OCI-LY7 (cell line): ENCODE data around the gene EXD2. TPM values are rescaled to one million over a fixed set of nuclear protein-coding genes. Genes with fewer than 3 reads are reported as not detected.
A peak's percentile ranks its signal among the peaks of the same experiment; 100 is the strongest.

Experiments used
- Bru-seq: library from RNA; stranded (reverse); fragments of 400-500 nt; gene quantifications from one replicate; lab custom pipeline; 2021; lab: Mats Ljungman, UMichigan
- BruChase-seq, 2 experiments: library from RNA; stranded (reverse); fragments of 400-500 nt; gene quantifications; one replicate each; lab custom pipeline; 2021; lab: Mats Ljungman, UMichigan
- BruUV-seq: library from RNA; stranded (reverse); fragments of 400-500 nt; replicated peaks from 2 replicates; lab custom pipeline; 2021; lab: Mats Ljungman, UMichigan
- CTCF ChIA-PET: fragments of 300-600 bp; sonication (Branson Sonifier 250); formaldehyde crosslinking; loops from one replicate; lab custom pipeline; 2022; ENCODE audit warnings: antibody characterized with exemption; ENCODE audit not compliant: unreplicated experiment; lab: Charles Lee
- POLR2A ChIA-PET: fragments of 300-600 bp; sonication (Branson Sonifier 250); formaldehyde crosslinking; loops from one replicate; lab custom pipeline; 2022; ENCODE audit warnings: antibody characterized with exemption; lab: Charles Lee
- DNase-seq: peaks from one replicate; pipeline ENCODE4 v3.0.0-alpha.2; 2015; ENCODE audit warnings: low spot score
- H2AFZ ChIP-seq: fragments of 200-600 bp; sonication (generic), shearing (Covaris generic); 2 replicates; pipeline ENCODE4 v1.6.1; 2014; ENCODE audit warnings: mild to moderate bottlenecking, antibody characterized with exemption, low read length, moderate library complexity
- H3K27ac ChIP-seq: fragments of 200-600 bp; sonication (generic); 2 replicates; pipeline ENCODE4 v1.5.1; 2014; ENCODE audit warnings: mixed run types, low read depth, mild to moderate bottlenecking, moderate library complexity, low read length, inconsistent platforms; ENCODE audit not compliant: poor library complexity, severe bottlenecking
- H3K36me3 ChIP-seq: fragments of 200-600 bp; sonication (generic); 2 replicates; pipeline ENCODE4 v1.6.1; 2014; ENCODE audit warnings: mild to moderate bottlenecking, antibody characterized with exemption, low read length, moderate library complexity, mixed read lengths; ENCODE audit not compliant: insufficient read depth
- H3K4me1 ChIP-seq: fragments of 200-600 bp; sonication (generic); 2 replicates; pipeline ENCODE4 v1.5.1; 2014; ENCODE audit warnings: mild to moderate bottlenecking, low read length; ENCODE audit not compliant: insufficient read depth, poor library complexity, severe bottlenecking
- H3K4me2 ChIP-seq: fragments of 200-600 bp; sonication (generic); 2 replicates; pipeline ENCODE4 v1.6.1; 2014; ENCODE audit warnings: mild to moderate bottlenecking, low read length
- H3K4me3 ChIP-seq: fragments of 200-600 bp; sonication (generic); 2 replicates; pipeline ENCODE4 v1.5.1; 2014; ENCODE audit warnings: mild to moderate bottlenecking, low read depth, low read length; ENCODE audit not compliant: poor library complexity, severe bottlenecking
- H3K79me2 ChIP-seq: fragments of 200-600 bp; sonication (generic); 2 replicates; pipeline ENCODE4 v1.6.1; 2016; ENCODE audit warnings: low read depth, mild to moderate bottlenecking, low read length, moderate library complexity, mixed read lengths; ENCODE audit not compliant: insufficient read depth
- H3K9me2 ChIP-seq: fragments of 200-600 bp; sonication (generic); 2 replicates; pipeline ENCODE4 v1.6.1; 2016; ENCODE audit warnings: mild to moderate bottlenecking, low read length, mixed read lengths; ENCODE audit not compliant: insufficient read depth
- H3K9me3 ChIP-seq: fragments of 200-600 bp; sonication (generic); 2 replicates; pipeline ENCODE4 v1.6.1; 2014; ENCODE audit warnings: mild to moderate bottlenecking, mixed run types, low read length, mixed read lengths
- H4K20me1 ChIP-seq: fragments of 200-600 bp; sonication (generic); 2 replicates; pipeline ENCODE4 v1.6.1; 2014; ENCODE audit warnings: mild to moderate bottlenecking, antibody characterized with exemption, low read length, moderate library complexity, mixed read lengths; ENCODE audit not compliant: insufficient read depth
- EZH2phosphoT487 ChIP-seq: fragments of 200-600 bp; sonication (generic); IDR thresholded peaks from 2 replicates; pipeline ENCODE4 v1.6.1; 2018; ENCODE audit warnings: low read depth, borderline replicate concordance, mild to moderate bottlenecking, mixed run types, antibody characterized with exemption, low read length, moderate library complexity, mixed read lengths
- intact Hi-C: fragments of 100-400 bp; cut with micrococcal nuclease; formaldehyde crosslinking; loops from one replicate; pipeline ENCODE4 v1.10.0; 2022; ENCODE audit not compliant: unreplicated experiment
- long read RNA-seq: library from polyadenylated mRNA; stranded (forward); transcript quantifications from one replicate; pipeline ENCODE4 v2.0.0, GENCODE V29; 2022
- total RNA-seq, 2 experiments: library from RNA; depleted of rRNA in 1 of 2; stranded (reverse); fragments of >200 nt in 1 of 2; shearing (Covaris generic) in 1 of 2; gene quantifications; 2 replicates each; pipeline ENCODE4 v1.2.3, GENCODE V29; 2014 to 2022
- TF ChIP-seq, protein P1 (sequence below): fragments of 200-600 bp; sonication (generic); conservative IDR thresholded peaks from 2 replicates; pipeline ENCODE4 v1.5.1; 2014; ENCODE audit warnings: mild to moderate bottlenecking, antibody characterized with exemption, low read length, moderate library complexity, mixed read lengths

The EXD2 gene, protein sequence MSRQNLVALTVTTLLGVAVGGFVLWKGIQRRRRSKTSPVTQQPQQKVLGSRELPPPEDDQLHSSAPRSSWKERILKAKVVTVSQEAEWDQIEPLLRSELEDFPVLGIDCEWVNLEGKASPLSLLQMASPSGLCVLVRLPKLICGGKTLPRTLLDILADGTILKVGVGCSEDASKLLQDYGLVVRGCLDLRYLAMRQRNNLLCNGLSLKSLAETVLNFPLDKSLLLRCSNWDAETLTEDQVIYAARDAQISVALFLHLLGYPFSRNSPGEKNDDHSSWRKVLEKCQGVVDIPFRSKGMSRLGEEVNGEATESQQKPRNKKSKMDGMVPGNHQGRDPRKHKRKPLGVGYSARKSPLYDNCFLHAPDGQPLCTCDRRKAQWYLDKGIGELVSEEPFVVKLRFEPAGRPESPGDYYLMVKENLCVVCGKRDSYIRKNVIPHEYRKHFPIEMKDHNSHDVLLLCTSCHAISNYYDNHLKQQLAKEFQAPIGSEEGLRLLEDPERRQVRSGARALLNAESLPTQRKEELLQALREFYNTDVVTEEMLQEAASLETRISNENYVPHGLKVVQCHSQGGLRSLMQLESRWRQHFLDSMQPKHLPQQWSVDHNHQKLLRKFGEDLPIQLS
- total RNA-seq (2014; rRNA removed; shearing (Covaris generic)): 2.7 and 3.1 TPM in 2 replicates
- 7.2 and 8.4 TPM in 2 replicates for total RNA-seq (2022)
- Bru-seq, nascent RNA: percentile 52 among the genes with signal in this experiment
- BruChase-seq, experiment 1, labeled RNA remaining after a 6-hour chase: percentile 50 among the genes with signal in this experiment
- BruChase-seq, experiment 2, labeled RNA remaining after a 2-hour chase: percentile 56 among the genes with signal in this experiment
- long read RNA-seq, full-length matches to known transcripts: 7 of 20 reads
- long read RNA-seq, partial matches to known transcripts: 6 of 20 reads
- long read RNA-seq, other reads (novel, unspliced or antisense): 7 of 20 reads

- Histone ChIP-seq H2AFZ (peak within 1 kb of the TSS; percentile 91), H3K27ac (no peak within 1 kb of the TSS), H3K4me1 (peaks cover 11% of the 10 kb centered on the region), H3K79me2 (no peaks in the 10 kb centered on the region), H3K4me3 (peak within 1 kb of the TSS; percentile 70), H3K9me2 (no peaks in the 10 kb centered on the region), H4K20me1 (no peaks in the 10 kb centered on the region), H3K36me3 (no peaks in the 10 kb centered on the region), H3K4me2 (peak within 1 kb of the TSS; percentile 71), H3K9me3 (no peaks in the 10 kb centered on the region)
- ChIA-PET CTCF (no interaction called here), POLR2A (interaction anchor here (0.6 to 1.1 kb wide), 2 partner anchors 59 to 969 kb away, joined by 3 to 4 read pairs; no protein-coding TSS in a partner anchor)
- no TSS peak for BruUV-seq
- peak; percentile 87 for DNase-seq
- intact Hi-C loops: loop anchor here (1.0 kb wide), 1 partner anchor 38 kb away; the partner anchor contains the start of gene DCAF5
- TF ChIP-seq EZH2phosphoT487: no peak
- TF ChIP-seq, protein P1, sequence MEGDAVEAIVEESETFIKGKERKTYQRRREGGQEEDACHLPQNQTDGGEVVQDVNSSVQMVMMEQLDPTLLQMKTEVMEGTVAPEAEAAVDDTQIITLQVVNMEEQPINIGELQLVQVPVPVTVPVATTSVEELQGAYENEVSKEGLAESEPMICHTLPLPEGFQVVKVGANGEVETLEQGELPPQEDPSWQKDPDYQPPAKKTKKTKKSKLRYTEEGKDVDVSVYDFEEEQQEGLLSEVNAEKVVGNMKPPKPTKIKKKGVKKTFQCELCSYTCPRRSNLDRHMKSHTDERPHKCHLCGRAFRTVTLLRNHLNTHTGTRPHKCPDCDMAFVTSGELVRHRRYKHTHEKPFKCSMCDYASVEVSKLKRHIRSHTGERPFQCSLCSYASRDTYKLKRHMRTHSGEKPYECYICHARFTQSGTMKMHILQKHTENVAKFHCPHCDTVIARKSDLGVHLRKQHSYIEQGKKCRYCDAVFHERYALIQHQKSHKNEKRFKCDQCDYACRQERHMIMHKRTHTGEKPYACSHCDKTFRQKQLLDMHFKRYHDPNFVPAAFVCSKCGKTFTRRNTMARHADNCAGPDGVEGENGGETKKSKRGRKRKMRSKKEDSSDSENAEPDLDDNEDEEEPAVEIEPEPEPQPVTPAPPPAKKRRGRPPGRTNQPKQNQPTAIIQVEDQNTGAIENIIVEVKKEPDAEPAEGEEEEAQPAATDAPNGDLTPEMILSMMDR: no peak
These were observed at the start of gene EXD2 for GRCh38 chr14:69191340-69192111. Gene EXD2, plus strand, starts transcription at chr14:69191498. Its CDS starts 17,973 bp downstream, at chr14:69209471.

DNA sequence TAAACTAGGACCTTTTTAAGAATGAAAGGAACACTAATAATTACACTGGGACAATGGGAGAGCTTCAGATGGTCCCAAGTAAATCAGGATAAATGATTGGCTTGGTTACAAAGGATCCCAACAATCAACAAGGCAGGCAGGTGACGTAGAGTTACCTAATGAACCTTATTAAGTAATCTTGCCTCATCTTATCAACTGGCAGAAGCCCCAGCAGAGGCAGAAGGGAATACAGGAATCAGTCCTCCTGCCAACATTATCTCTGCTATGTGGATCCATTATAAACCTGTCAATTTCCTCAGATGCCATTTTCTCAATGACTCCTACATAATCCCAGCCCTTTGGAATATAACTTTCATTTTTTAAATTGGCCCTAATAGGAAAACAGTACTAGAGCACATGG lies 49.7 kb upstream of the EXD2 start:
- H3K79me2 ChIP-seq: peaks cover 35% of the 10 kb centered on the region; the same call in 1 of the 2 replicates
- peaks cover 31% of the 10 kb centered on the region for H3K36me3 ChIP-seq
- H4K20me1 ChIP-seq: peaks cover 7% of the 10 kb centered on the region; the same call in 1 of the 2 replicates
- no peak overlapping the region for H3K4me2 ChIP-seq
- no peaks in the 10 kb centered on the region for H3K9me2 ChIP-seq
- CTCF ChIA-PET: no interaction called here
- intact Hi-C loops: no loop called here
- POLR2A ChIA-PET: interaction anchor here (0.6 to 0.7 kb wide), 2 partner anchors 260 to 507 kb away, joined by 3 to 4 read pairs; no protein-coding TSS in a partner anchor
- H3K4me1 ChIP-seq: no peaks in the 10 kb centered on the region
- BruUV-seq: no TSS peak
- no peak overlapping the region for H2AFZ ChIP-seq
- DNase-seq: no peak
- H3K4me3 ChIP-seq: no peak overlapping the region
- no peaks in the 10 kb centered on the region for H3K9me3 ChIP-seq
- no peak for TF ChIP-seq EZH2phosphoT487
- TF ChIP-seq, protein P1: no peak
- H3K27ac ChIP-seq: no peak overlapping the region
